GM03348 (cell line): ENCODE results near the gene ELMO2.

ENCODE experiments used
- DNase-seq: peaks from one replicate; pipeline ENCODE4 v3.0.0; 2012; ENCODE audit warnings: low spot score

ELMO2 gene

DNA sequence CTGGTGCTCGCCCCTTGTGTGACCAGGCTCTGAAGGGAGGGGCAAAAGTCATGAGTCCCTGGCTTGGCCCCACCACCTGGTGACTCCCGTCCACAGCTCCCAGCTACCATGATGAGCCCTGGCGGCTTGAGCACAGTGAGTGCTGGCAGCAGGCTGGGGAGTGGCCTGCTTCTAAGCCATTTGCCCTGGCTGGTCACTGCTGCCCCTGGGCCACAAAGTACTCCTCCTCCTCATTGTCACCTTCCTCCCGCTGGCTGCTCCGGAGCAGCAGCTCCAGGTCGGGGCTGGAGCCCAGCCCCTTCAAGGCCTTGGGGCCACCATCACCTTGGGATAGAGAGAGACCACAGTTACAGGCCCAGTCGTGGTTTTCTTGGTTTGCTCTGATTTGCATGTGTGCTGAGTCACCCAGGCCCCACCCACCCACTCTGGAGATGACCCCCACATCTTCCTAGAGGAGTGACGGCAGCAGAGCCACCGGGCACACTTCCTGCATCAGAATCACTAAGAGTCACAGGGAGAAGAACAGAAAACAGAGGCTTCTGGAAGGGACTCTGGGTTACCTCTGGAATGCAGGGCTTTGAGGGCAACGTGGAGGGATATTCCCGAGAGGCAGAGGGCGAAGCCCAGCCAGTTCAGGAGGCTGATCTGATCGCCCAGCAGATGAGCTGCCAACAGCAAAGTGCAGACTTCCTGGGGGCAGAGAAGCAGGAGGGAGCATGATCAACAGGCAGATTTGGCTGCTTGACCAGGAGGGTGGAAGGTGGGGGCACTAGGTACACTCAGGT, 56.0 kb downstream of the ELMO2 start:
- DNase-seq, result peak; percentile 85

DNA sequence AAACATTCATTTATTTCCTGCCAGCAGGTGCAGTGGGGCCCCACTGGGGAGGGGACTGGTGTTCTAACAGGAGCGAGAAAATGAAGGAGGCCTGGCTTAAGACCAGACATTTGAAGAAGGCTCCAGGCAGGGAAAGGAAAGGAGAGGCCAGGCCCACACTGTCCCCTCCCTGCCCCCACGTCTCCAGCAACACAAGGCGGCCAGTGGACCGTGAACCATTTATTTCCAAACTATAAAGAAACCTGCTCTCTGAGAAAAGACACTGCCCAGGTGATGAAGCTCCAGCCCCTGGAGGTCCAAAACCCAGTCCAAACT, 56.7 kb downstream of the ELMO2 start:
- no peak for DNase-seq

DNA sequence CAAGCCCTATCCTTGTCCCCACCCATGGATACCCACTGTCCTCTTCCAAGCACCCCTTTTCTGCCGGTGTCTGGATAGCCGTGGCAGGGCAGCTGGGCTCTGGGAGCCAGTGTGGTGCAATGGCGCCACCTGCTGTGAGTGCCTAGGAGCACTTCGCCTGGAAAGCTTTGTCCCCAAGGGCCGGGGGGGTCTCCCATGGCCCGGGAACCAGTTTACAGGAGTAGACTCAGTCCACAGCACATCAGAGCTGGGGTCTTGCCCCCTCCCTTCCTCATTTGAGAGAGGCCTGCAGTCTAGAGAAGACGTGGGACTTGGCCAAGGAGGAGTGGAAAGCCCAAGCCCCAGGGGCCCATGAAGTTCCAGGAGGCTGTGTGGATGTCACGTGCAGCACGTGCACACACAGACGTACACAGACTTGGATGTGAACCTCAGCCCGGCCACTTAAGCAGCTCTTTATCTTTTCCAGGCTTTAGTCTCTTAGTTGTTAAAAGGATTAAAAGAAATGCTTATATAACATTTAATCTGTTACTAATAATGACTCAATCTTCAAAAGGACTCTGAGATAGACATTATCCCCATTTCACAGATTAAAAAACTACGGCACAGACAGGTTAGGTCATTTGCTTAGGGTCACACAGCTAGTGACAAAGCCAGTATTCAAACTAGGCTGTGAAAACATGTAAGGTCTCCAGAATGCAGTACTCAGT, 57.2 kb downstream of the ELMO2 start:
- DNase-seq, result peak; percentile 82

- peak; percentile 48 for DNase-seq
These were observed 58.3 kb downstream of the ELMO2 start for GRCh38 chr20:46347841-46348803.

DNA sequence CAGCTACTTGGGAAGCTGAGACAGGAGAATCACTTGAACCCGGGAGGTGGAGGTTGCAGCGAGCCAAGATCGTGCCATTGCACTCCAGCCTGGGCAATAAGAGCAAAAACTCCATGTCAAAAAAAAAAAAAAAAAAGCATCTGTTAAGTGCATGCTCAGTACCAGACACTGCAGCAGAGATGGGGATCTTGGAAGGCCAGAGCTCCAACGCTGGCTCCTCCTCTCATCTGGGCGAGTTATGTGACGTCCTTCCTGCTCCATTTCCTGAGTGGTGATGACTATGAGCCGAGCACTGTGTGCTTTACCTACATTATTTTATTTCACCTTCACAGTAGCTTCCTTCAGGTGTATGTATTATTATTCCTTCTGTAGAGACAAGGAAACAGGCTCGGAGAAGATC, 59.6 kb downstream of the ELMO2 start:
- DNase-seq, result no peak

- DNase-seq, result no peak
These were observed 61.8 kb downstream of the ELMO2 start for GRCh38 chr20:46344488-46345162.

DNA sequence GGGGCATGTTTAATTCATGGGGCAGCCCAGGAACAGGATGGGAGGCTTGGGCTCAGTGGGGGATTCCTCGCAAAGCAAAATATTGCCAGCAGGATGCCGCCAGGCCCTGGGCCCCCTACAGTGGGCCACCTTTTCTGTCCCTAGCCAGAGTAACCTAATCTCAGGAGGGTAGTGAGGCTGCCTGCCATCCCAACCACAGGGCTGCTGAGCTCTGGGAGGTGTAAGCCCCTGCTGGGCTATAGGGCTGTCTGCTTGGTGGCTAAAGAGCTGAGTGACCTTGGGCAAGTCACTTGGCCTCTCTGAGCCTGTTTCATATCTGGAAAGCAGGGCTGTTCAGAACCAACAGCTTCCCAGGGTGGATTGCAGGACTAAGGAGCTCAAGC, 62.4 kb downstream of the ELMO2 start:
- no peak for DNase-seq

DNA sequence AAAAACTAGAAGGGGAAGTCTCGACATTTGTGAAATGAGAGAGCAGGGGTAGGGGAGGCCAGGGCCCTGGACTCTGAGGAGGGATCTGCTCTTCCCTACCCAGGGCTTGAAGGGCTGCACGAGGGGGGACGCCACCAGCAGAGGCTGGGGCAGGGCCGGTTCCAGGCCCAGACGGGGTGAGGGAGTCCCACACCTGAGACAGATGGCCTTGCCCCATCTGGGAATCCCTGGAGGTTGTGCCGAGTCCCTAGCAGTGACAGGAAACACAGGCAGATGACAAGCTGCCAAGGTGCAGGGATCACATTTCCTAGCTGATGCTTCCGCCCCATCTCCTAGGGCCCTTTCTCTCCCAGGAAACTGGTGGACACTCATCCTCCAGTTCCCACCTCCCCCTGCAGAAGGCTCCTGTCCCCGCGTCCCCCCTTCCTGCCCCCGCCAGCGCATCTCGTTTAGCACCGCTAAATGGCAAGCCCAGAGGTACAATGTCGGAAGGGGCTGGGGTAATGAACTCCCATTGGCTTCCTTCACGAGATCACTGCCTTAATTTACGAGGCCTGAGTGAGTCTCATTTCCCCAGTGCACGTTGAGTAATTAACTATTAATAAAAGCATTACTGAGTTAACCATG, 63.0 kb downstream of the ELMO2 start:
- DNase-seq, result no peak

DNA sequence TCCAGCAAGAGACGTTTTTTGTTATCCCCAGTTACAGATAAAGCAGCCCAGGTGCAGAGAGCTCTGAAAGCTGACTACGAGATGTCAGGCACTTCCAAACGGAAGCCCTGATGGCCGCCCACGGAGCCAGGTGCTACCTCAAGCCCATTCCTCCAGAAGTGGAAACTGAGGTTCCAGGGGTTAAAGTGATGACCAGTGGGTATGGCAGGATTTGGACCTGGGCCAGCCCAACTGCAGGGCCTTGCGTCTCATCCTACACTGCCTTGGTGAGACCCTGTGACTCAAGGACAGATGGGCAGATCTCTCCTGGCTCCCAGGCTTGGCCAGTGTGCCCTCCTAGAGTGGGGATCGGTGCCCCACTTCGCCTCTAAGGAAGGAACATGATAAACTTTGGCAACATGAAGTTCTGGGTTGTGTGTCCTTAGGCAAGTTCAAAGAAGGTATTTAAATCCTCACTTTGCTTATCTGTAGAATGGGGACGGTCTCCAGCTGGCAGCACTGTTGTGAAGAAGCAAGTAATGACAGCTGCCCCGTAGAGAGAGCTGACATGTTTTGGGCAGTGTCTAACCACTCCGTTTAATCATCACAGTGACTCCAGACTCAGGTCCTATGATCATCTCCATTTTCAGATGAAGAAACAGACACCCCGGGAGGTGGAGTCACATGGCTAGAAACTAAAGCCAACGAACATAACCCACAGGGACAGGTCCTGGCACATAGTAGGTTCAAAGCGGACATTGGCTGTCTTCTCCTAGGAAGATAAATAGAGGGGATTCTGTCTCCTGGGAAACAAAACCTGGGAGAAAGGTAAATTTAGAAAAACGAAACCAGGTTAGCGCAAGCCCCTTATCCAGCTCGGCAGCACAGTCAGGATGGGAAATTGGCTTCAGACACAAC, 63.7 kb downstream of the ELMO2 start:
- no peak for DNase-seq

- no peak for DNase-seq
These were observed 64.4 kb downstream of the ELMO2 start for GRCh38 chr20:46342010-46342378.

DNA sequence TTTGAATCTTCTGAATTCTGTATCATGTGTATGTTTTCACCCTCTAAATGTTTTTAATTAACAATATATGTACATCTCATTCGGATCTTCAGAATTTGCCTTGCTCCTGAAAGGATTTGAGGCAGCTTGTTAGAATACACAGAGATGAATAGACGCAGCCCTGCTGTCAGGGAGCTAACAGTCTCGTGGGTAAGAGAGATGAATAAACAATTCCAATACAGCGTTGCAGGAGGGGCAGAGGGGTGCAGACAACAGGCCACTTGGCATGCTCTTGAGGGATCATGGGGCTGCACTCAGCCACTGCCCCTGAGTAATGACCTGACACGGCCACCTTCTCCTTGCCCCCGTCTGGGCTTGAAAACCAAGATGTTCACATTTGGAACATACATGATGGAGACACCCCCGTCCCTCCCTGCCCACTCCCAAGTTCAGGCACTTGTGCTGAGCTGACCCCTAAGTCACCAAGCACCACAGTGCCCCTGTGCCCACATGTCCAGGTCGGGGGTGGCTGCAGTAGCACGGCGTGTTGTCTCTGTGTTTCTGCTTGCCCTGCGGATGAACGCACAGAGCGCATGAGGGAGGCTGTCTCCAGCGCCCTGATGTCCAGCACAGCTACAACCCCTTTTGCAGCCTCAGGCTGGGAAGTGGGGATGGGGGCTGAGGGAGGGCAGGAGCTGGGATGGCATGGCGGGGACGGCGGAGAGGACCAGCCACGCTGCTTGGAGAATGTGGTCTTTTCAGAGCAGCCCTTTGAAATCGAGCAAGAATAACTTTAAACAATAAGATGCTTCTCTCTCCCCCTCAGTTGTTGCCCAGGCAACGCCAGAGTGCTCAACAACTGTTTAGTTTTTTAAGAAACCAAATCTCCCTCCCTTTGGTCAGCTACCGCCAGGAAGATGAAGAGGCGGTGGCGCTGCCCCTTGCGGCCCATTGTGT, 65.1 kb downstream of the ELMO2 start:
- DNase-seq, result no peak

GRCh38 chr20:46339037-46339436, 67.4 kb downstream of the ELMO2 start:
- no peak for DNase-seq

- no peak for DNase-seq
These were observed 69.7 kb downstream of the ELMO2 start for GRCh38 chr20:46336735-46337134.

DNA sequence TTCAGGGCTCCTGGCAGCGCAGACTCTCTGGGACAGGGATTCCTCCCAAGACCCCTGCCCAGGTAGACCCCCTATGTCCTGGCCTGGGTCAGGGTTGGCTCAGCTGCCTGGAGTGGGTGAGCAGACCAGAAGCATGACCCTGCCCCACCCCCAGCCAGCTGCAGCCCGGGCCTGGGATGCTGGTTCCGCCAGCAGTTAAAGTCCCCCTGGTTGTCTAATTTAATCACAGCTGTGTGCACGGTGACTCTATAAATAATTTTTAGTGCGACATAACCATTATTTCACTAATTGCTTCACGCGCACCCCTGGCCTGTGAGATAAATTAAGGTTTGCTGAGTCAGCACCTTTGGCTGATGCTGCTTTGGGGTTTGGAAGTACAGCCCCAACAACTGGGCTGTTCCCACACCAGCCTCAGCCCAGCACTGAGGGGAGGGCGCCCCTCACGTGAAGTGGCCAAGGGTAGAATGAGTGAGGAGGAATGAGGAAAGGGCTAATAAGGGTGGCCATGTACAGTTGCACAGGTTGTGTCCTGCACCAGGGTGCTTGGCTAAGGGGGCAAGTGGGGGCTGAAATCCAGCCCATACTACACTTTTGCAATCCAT, 72.0 kb downstream of the ELMO2 start:
- no peak for DNase-seq

DNA sequence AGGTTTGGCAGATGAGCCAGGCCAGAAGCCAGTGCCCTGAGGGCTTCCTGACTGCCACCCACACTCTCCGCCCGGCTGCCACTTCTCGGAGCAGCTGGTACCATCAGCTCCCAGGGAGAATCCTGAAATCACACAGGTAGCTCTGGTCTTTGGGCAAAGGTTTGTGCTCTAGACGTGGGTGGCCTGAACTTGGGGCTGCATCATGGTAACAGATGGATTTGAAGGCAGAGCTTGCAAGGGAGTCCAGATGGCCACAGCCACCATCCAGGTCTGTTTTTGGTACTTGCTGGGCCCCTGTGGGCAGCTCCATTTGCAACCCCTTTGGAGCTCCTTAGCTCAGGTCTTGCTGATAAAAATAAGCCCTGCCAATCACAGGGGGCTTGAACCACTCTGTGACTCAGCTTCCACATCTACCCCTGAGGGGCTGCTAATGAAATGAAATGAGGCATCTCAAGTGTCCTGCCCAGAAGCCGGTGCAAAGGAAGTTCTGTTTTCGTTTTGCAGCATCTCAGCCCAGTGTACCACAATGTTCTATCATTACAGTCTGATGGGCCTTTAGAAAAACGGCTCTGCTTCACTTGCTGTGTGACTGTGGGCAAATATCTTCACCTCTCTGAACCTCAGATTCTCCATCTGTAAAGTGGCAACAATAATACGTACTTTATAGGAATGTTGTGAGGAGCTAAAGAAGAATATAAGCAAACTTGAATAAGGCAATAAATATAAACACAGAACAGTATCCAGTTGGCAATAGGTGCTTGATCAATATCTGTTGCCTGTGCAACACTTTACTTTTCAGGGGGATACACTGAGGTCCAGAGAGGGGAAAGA, 73.0 kb downstream of the ELMO2 start:
- no peak for DNase-seq

DNA sequence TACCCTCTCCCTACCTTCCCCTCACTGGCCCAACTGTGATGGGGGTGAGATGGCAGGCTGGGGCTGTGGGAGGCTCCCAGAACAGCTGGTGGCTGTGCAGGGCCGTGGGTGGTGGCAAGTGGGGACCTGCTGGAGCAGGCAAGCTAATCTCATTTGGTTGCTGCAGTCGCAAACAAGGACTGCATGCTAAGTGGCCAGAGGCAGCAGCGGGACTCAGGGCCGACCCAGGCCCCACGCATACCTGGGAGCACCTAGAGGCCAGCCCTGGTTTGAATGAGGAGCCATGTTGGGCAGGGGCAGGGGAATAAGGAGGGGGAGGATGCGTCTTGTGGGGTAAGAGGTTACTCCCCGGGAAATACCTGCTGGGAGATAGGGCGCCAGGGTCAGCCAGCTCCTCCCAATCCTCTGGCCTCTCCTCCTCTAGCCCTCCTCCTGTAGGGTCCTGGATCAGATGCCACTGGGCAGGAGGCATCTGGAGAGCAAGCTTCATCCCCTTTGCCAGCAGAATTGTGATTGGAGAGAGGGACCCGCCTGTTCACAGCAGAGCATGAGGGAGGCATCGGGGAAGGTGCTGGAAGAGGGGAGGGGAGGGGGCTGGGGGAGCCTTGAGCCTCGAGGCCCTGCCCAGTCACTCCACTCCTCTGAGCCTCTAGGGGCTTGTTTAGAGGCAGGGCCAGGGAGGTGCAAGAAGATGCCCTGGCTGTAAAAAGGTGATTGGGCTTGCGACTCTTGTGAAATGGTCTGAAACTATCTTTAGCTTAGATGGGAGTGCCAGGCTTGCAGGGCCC, 73.8 kb downstream of the ELMO2 start:
- no peak for DNase-seq

DNA sequence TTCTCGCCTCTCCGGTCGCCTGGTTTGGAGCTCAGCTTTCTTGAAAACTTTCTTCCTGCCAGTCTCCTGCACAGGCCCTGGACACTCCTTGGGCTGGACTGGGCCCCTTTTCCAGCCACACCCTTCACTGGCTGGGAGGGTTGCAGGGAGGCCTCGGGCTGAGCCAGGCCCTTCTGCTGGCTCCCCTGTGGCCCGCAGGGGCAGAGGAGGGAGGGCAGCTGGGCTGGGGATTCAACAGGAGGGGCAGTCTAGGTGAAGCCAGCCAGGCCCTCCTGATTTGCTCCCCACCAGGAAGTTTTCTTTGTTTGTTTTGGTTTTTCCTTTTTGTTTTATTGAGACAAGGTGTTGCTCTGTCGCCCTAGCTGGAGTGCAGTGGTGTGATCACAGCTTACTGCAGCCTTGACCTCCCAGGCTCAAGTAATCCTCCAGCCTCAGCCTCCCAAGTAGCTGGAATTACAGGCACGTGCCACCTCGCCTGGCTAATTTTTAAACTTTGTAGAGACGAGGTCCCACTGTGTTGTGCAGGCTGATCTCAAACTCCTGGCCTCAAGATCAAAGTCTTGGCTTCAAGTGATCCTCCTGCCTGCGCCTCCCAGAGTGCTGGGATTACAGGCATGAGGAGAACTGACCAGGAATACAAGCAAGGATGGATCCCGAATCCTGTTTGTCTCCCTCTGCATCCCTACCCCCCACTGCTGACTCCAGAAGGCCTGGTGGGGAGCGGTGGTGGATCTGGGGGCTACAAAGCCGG, 74.6 kb downstream of the ELMO2 start:
- no peak for DNase-seq
